Activated naive CD8-positive, alpha-beta T cell treated with anti-CD3 and anti-CD28 coated beads, Interleukin-2, amount 10 ng/mL, durations not matched to agents 7 days and 5 days (primary cell): ENCODE data around the gene FOXA2. TPM values are rescaled to one million over a fixed set of nuclear protein-coding genes. Genes with fewer than 3 reads are reported as not detected.
"Not testable (repeated sequence)": the region's sequence is repeated elsewhere in the genome, so short reads cannot be mapped to it uniquely, and the experiment has no call there.

ENCODE experiments used
- ATAC-seq: fragments of 150-1000 bp; cut with Tn5 transposase; one replicate; pipeline ENCODE4 v1.10.0; 2021; ENCODE audit warnings: low read depth, moderate library complexity
- POLR2A ChIA-PET: fragments of 350-600 bp; sonication (Branson Sonifier 250); formaldehyde crosslinking; loops from one replicate; lab custom pipeline; 2021; ENCODE audit warnings: antibody characterized with exemption; lab: Charles Lee
- DNase-seq: peaks from one replicate; pipeline ENCODE4 v3.0.0; 2021
- H3K27ac Mint-ChIP-seq: one replicate; pipeline ENCODE4 v1.8.0; 2022; ENCODE audit warnings: mild to moderate bottlenecking, mixed read lengths
- H3K27me3 Mint-ChIP-seq: one replicate; pipeline ENCODE4 v1.8.0; 2022; ENCODE audit warnings: mild to moderate bottlenecking, moderate library complexity, mixed read lengths
- H3K36me3 Mint-ChIP-seq: one replicate; pipeline ENCODE4 v1.8.0; 2021; ENCODE audit warnings: mild to moderate bottlenecking, mixed read lengths
- H3K4me1 Mint-ChIP-seq: one replicate; pipeline ENCODE4 v1.8.0; 2021; ENCODE audit warnings: mixed read lengths
- H3K4me3 Mint-ChIP-seq: one replicate; pipeline ENCODE4 v1.8.0; 2022; ENCODE audit warnings: mild to moderate bottlenecking, moderate library complexity, mixed read lengths
- H3K9me3 Mint-ChIP-seq: one replicate; pipeline ENCODE4 v1.8.0; 2021; ENCODE audit warnings: mixed read lengths
- total RNA-seq, 2 experiments: library from RNA; stranded (reverse); gene quantifications; one replicate each; pipeline ENCODE4 v1.2.3, GENCODE V29; 2021

FOXA2 gene
- total RNA-seq, 2 experiments from 2014 or later: not detected

DNA sequence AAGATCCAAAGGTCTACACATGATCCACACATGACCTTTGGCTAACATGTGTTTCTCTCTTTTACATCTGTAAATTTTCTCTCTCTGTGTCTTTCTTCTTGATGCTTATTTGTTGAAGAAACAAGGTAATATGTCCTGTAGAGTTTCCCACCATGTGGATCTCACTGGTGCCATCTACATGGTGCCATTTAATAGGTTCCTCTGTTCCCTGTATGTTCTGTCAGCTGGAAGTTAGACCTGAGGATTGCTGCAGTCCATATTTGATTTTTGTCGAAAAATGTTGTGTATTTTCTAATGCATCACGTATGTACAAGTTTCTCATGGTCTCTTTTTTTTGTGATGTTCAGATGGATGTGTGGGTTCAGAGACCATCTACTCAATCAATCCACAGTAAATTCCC, 30.0 kb downstream of the FOXA2 start:
- no peak overlapping the region for H3K4me3 Mint-ChIP-seq
- H3K27me3 Mint-ChIP-seq: peaks cover 11% of the 10 kb centered on the region
- no peak for ATAC-seq
- H3K27ac Mint-ChIP-seq: no peak overlapping the region
- peaks cover 1% of the 10 kb centered on the region for H3K9me3 Mint-ChIP-seq
- H3K4me1 Mint-ChIP-seq: no peaks in the 10 kb centered on the region
- DNase-seq: no peak
- POLR2A ChIA-PET: no interaction called here
- H3K36me3 Mint-ChIP-seq: no peaks in the 10 kb centered on the region

DNA sequence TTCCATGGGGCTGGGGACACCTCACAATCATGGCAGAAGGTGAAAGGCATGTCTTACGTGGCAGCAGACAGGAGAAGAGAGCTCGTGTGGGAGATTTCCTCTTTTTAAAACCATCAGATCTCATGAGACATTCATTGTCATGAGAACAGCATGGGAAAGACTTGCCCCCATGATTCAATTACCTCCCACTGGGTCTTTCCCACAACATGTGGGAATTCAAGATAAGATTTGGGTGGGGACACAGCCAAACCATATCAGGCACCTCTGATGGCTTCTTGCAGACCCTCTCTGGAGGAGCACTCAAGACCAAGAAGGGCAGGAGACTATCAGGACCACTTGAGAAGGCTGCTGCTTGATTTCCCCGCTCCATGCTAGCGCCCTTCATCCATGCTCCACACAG, 33.9 kb downstream of the FOXA2 start:
- H3K9me3 Mint-ChIP-seq, DNase-seq, POLR2A ChIA-PET, H3K27ac Mint-ChIP-seq, H3K27me3 Mint-ChIP-seq, H3K4me1 Mint-ChIP-seq, H3K4me3 Mint-ChIP-seq, H3K36me3 Mint-ChIP-seq, ATAC-seq: not testable (repeated sequence)

DNA sequence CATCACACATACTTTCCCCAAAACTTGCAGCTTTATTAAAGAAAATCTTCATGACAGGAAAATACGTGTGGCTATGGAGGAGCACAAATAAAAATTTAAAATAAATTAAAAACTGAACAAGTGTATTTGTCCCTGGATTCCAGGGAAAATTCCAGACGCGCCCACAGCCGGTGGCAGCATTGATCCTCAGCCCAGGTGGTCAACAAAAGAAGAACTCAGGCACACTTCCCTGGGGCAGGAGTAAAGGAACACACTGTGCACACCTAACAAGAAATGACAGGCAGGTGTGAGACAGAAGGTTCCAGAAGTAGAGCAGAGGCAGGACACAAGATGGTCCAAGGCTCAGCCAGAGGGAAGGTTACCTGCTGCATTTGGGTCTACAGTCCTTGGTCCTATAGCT, 36.3 kb downstream of the FOXA2 start:
- no peak for DNase-seq
- Mint-ChIP-seq H3K36me3 (no peaks in the 10 kb centered on the region), H3K27ac (no peak overlapping the region), H3K27me3 (no peaks in the 10 kb centered on the region), H3K4me1 (no peaks in the 10 kb centered on the region), H3K9me3 (peaks cover 3% of the 10 kb centered on the region), H3K4me3 (no peak overlapping the region)
- POLR2A ChIA-PET: no interaction called here
- no peak for ATAC-seq

DNA sequence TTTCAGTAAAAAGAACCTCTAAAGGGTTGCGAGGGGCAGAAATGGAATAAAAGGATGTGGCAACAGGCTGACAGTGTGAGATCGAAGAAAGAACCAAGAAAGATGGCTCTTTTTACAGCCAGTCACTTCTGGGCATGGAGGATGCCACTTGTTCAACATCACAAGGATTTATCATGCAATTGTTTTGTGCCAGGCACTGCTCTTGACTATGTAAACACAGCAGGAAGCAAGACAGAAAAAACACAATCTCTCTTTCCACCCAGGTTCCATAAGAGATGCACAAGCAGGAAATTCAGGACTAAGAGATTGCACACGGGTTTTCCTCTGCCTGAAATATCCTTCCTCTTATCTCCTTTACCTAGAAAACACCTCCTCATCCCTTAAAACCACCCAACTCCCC, 38.0 kb downstream of the FOXA2 start:
- H3K27me3 Mint-ChIP-seq: no peaks in the 10 kb centered on the region
- H3K9me3 Mint-ChIP-seq: peaks cover 3% of the 10 kb centered on the region
- H3K27ac Mint-ChIP-seq: no peak overlapping the region
- DNase-seq (no peak), ATAC-seq (no peak)
- H3K4me1 Mint-ChIP-seq: no peaks in the 10 kb centered on the region
- no peaks in the 10 kb centered on the region for H3K36me3 Mint-ChIP-seq
- H3K4me3 Mint-ChIP-seq: no peak overlapping the region
- POLR2A ChIA-PET: no interaction called here

DNA sequence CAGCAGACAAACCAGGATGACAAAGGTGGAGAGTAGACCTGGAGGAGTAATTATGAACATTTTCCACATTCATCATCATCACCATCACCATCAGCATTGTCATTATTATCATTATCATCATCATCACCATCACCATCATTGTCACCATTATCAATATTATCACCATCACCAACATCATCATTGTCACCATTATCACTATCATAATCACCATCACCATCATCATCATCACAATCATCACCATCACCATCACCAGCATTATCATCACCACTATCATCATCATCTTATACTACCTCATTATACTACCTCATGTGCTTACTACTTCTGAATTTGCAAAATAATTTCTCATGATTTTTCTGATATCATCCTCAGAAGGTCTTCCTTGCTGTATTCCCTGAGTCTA, 39.3 kb downstream of the FOXA2 start:
- no peak overlapping the region for H3K27ac Mint-ChIP-seq
- H3K36me3 Mint-ChIP-seq: no peaks in the 10 kb centered on the region
- DNase-seq (no peak), ATAC-seq (no peak)
- peaks cover 3% of the 10 kb centered on the region for H3K9me3 Mint-ChIP-seq
- POLR2A ChIA-PET: no interaction called here
- H3K27me3 Mint-ChIP-seq: no peaks in the 10 kb centered on the region
- H3K4me1 Mint-ChIP-seq: no peaks in the 10 kb centered on the region
- no peak overlapping the region for H3K4me3 Mint-ChIP-seq

DNA sequence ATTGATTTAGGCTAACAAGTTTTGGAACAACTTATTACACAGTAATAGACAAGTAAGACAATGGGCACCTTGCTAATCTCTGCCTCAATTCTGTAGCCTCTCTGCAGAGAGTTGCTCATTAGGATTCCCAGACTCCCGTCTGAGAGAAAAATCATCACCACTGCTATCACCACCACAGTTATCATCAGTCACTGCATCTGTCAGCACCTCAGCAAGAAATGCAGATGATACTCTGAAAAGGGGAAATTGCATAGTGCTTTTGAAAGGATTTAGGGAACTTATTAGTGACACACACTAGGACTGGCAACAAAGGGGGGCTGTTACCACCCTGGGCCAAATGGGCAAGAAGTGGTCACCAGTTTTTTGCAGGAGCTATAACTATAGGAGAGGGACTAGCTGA, 39.9 kb downstream of the FOXA2 start:
- peaks cover 3% of the 10 kb centered on the region for H3K9me3 Mint-ChIP-seq

DNA sequence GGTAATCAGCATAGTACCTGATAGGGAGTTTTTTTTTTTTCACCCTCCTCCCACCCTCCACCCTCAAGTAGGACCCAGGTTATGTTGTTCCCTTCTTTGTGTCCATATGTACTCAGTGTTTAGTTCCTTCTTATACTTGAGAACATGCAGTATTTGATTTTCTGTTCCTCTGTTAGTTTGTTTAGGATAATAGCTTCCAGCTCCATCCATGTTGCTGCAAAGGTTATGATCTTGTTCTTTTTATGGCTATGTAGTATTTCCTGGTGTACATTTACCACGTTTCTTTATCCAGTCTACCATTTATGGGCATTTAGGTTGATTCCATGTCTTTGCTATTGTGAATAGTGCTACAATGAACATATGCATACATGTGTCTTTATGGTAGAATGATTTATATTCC, 41.9 kb downstream of the FOXA2 start:
- Mint-ChIP-seq H3K4me1 (no peaks in the 10 kb centered on the region), H3K4me3 (no peak overlapping the region), H3K9me3 (peaks cover 3% of the 10 kb centered on the region), H3K36me3 (no peaks in the 10 kb centered on the region), H3K27me3 (no peaks in the 10 kb centered on the region), H3K27ac (no peak overlapping the region)
- ATAC-seq (no peak), DNase-seq (no peak)
- POLR2A ChIA-PET: no interaction called here

More for the DNA sequence above, 39.9 kb downstream of the FOXA2 start:
- H3K27me3 Mint-ChIP-seq: no peaks in the 10 kb centered on the region
- POLR2A ChIA-PET: no interaction called here
- ATAC-seq (no peak), DNase-seq (no peak)
- H3K4me3 Mint-ChIP-seq: no peak overlapping the region
- no peaks in the 10 kb centered on the region for H3K4me1 Mint-ChIP-seq
- H3K27ac Mint-ChIP-seq: no peak overlapping the region
- H3K36me3 Mint-ChIP-seq: no peaks in the 10 kb centered on the region

DNA sequence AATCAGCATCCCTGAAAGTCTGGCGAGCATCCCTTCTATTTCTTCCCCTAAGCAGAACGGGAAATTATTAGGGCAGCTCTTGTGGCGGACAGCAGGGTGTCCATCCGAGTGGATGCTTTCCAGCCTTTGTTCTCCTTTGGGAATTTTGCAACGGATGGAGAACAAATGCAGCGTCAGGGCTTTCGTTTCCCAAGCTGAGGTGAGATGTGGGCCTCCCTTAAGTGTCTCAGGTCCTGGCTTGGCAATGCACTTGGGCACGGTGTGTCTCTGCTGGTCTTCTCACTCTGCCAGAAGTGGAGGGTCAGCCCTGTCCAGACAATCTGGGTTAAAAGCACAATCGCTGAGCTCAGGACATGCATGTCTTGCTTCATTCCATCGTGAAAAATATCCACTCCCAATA, 43.5 kb downstream of the FOXA2 start:
- Mint-ChIP-seq H3K4me3 (no peak overlapping the region), H3K27ac (no peak overlapping the region), H3K27me3 (no peaks in the 10 kb centered on the region), H3K4me1 (no peaks in the 10 kb centered on the region), H3K36me3 (no peaks in the 10 kb centered on the region), H3K9me3 (peaks cover 1% of the 10 kb centered on the region)
- ATAC-seq: no peak
- no peak for DNase-seq
- POLR2A ChIA-PET: no interaction called here

DNA sequence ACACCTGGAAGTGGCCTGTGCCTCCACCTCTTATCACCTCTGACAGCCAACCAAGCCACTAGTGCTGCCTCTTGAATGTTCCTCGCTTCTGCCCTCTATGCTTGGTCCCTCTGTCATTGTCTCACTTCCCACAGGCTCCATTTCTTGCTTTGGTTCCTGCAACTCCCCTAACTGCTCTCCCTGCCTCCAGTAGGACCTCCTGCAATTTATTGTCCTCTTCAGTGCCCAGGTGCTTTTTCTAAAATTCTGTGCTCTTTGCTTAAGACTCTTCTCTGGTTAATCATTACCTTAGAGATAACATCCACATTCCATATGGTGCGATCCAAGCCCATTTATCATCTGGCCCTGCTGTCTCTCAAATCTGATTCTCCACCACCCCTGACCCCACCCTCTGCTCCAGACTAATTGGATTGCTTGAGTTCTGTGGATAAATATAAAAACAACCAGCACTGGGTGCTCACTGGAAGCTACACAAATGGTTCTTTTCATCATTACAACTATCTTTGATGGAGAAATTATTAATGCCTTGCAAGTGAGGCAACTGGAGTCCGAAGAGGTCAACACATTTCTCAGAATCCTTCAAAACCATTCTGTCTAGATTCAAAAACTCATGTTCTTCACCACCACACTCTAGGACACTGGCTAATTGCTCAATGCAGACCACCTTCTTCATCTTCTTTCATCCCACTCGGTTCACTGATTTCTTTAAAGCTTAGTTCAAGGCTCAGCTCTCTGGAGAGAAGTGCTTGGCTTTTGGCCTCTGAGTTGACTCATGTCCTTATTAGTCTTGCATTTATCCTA, 47.2 kb downstream of the FOXA2 start:
- ATAC-seq (no peak), DNase-seq (no peak)
- Mint-ChIP-seq H3K4me3 (no peak overlapping the region), H3K9me3 (no peaks in the 10 kb centered on the region), H3K4me1 (no peaks in the 10 kb centered on the region), H3K36me3 (no peaks in the 10 kb centered on the region), H3K27me3 (no peaks in the 10 kb centered on the region), H3K27ac (no peak overlapping the region)
- POLR2A ChIA-PET: no interaction called here

DNA sequence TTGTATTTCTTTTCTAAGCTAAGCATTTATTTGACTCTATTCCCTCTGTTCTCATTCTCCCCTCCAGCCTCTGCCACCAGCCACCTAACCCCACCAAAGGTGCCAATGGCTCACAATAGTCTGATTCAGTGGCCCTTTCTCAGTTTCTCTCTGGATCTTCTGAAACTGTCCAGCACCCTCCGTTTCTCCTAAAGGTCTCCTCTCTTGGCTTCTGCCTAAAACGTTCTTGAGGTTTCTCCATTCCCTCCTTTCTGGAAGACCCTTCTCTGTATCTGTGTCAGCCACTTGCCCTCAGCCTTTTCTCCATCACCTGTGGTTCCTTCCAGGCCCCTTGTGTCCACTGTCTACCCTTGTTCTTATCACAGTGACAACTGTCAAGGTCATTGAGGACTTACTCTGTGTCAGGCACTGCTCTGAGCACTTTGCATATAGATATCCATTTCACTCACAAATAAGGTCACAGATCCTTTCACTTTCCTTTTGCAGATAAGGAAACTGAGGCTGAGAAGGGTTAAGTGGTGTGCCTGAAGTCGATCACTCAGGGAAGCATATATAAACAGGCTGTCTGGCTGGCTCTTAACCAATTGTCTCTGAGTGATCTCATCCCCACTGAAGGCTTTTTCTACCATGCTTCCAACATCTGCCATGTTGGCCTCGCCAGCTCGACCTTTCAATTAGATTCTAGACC, 48.1 kb downstream of the FOXA2 start:
- no peak overlapping the region for H3K4me3 Mint-ChIP-seq
- no peak overlapping the region for H3K27ac Mint-ChIP-seq
- ATAC-seq: no peak
- no peak for DNase-seq
- no peaks in the 10 kb centered on the region for H3K9me3 Mint-ChIP-seq
- POLR2A ChIA-PET: no interaction called here
- H3K27me3 Mint-ChIP-seq: no peaks in the 10 kb centered on the region
- H3K4me1 Mint-ChIP-seq: no peaks in the 10 kb centered on the region
- H3K36me3 Mint-ChIP-seq: no peaks in the 10 kb centered on the region

DNA sequence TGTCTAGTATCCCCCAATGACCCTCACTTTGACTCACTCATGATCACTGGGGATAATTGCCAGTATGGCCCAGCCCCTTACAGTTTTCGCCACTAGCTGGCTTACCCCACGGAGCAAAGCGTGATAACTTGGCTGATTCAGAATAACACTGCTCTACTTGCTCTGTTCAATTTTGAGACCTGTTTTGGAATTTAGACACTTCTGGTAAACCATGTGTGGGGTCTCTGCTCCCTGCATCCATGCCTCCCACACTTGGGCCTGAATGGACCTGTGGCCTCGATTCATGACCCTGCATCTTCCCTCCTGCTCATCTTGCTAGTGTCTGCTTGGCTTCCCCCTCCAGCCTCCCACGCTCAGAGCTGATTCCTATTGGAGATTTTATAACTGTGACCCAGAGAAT, 48.9 kb downstream of the FOXA2 start:
- DNase-seq (no peak), ATAC-seq (no peak)
- Mint-ChIP-seq H3K9me3 (no peaks in the 10 kb centered on the region), H3K4me1 (no peaks in the 10 kb centered on the region), H3K27ac (no peak overlapping the region), H3K36me3 (no peaks in the 10 kb centered on the region), H3K4me3 (no peak overlapping the region), H3K27me3 (peaks cover 1% of the 10 kb centered on the region)
- POLR2A ChIA-PET: no interaction called here

DNA sequence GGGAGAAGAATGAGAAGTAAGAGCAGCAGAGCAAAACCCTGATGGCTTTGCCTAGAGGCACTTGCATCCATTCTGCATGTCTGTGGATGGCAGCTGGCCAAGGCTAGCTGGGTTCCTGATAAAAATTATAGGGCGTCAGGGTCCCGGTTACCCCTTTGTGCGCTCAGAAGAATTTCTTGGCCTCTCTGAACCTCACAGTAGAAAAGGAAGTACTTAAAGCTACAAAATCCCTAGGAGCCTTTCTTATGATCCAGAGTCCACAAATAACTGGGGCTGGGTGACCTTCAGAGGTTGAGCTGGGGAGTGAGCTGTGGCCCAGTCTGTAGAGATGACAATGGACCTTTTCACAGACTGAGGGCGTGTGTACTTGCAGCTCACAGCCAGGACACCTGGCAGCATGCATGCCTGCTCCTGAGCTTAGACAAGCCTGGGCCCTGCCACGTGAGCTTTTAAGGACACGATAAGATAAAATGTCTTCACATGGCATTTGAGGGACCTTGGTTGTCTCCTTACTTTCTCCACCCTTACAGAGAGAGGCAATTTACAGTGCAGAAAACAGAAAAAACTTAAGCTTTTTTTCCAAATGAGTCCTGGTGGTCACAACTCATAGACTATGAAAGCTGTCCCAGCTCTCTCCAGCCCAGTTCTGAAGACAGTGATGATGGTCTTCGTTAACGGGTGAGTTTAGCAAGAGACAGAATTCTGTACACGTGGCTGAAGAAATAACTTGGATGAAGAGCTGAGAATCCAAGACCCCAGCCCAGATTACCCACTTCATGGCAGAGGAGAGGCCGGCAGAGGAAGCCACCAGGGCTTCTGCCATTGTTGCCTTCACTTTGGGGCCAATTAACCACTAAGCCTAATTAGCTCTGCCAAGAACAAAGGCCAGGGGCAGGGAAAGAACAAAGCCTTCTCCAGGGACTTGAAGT, 50.3 kb downstream of the FOXA2 start:
- POLR2A ChIA-PET: no interaction called here
- H3K4me1 Mint-ChIP-seq: no peaks in the 10 kb centered on the region
- H3K36me3 Mint-ChIP-seq: no peaks in the 10 kb centered on the region
- H3K9me3 Mint-ChIP-seq: no peaks in the 10 kb centered on the region
- no peak for ATAC-seq
- H3K27ac Mint-ChIP-seq: no peak overlapping the region
- H3K4me3 Mint-ChIP-seq: no peak overlapping the region
- DNase-seq: no peak
- H3K27me3 Mint-ChIP-seq: peaks cover 1% of the 10 kb centered on the region

DNA sequence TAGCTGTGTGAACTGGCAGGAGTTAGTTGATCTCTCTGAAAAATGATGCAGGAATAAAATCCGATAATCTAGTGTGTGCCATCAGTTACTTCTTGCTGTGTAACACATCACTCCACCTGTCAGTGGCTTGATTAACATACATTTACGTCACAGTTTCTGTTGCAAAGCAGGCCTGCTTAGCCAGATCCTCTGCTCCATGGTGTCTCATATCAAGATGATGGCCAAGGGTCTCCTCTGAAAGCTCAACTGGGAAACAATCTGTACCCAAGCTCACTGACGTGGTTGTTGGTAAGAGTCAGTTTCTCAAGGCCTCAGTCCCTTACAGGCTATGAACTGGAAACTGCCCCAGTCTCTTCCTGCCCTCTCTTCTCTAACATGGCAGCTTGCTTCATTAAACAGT, 51.8 kb downstream of the FOXA2 start:
- H3K27ac Mint-ChIP-seq: no peak overlapping the region
- peaks cover 1% of the 10 kb centered on the region for H3K27me3 Mint-ChIP-seq
- H3K4me3 Mint-ChIP-seq: no peak overlapping the region
- DNase-seq (no peak), ATAC-seq (no peak)
- H3K4me1 Mint-ChIP-seq: no peaks in the 10 kb centered on the region
- POLR2A ChIA-PET: no interaction called here
- H3K36me3 Mint-ChIP-seq: no peaks in the 10 kb centered on the region
- H3K9me3 Mint-ChIP-seq: no peaks in the 10 kb centered on the region
